ENCODE data around the gene METTL8. TPM values are rescaled to one million over a fixed set of nuclear protein-coding genes. Genes with fewer than 3 reads are reported as not detected.

METTL8 gene
- total and polyA plus RNA-seq, 2 of the 13 experiments (the other 11 are each of a cell fraction or from before 2014, with no cell fraction given) = 18.6 to 68.2 TPM

DNA sequence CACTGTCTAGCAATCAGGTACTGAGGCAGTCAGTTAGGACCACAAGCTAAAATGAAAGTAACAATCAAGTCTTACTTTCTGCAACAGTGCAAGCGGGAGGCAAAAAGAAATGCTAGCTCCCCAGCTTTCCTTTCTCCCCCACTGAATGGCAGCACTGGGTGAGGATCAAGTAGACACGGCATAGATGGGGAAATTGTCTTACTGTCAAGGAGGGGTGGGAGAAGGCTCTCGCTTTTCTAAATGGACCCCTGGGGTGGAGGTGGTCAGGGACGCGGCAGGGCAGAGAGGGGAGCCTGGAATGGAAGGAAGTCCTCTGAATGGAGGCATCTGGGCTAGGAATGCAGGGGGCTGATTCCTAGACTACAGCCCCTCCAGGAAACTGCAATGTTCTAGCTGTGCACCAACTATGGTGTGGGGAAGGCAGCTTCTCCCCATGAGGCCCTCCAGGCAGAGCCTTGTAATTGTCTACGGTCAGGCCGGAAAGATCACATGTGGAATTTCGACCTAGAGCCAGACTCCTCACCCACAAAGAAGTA lies 24.3 kb downstream of the METTL8 start:
- Histone ChIP-seq H3K9me3 (ENCODE audit: low read length) (no peaks in the 10 kb centered on the region), H3K4me1 (ENCODE audit: insufficient read depth, low read length) (no peaks in the 10 kb centered on the region), H4K20me1 (ENCODE audit: insufficient read depth, low read length) (no peaks in the 10 kb centered on the region), H3K27ac (ENCODE audit: extremely low read length, insufficient read depth, low read length) (no peak overlapping the region), H2AFZ (ENCODE audit: low read length) (no peak overlapping the region), H3K9ac (ENCODE audit: insufficient read depth, low read depth, low read length) (no peak overlapping the region), H3K4me3 (replicated peaks in 1 of 3; ENCODE audit: insufficient read depth in 1 of 3, low read depth in 2 of 3, low read length in 3 of 3) (no peak overlapping the region), H3K27me3 (ENCODE audit: control insufficient read depth in 1 of 2, insufficient read depth in 2 of 2, low read length in 2 of 2) (no peaks in the 10 kb centered on the region), H3K36me3 (replicated peaks in 1 of 2; ENCODE audit: control insufficient read depth in 1 of 2, insufficient read depth in 2 of 2, low read length in 2 of 2) (no peaks in the 10 kb centered on the region; a peak in 3 of 5 replicates), H3K4me2 (ENCODE audit: low read depth, low read length) (no peak overlapping the region), H3K79me2 (ENCODE audit: insufficient read depth, low read length) (peaks cover 52% of the 10 kb centered on the region)
- FAIRE-seq (no peak), DNase-seq (ENCODE audit: low spot score) (no peak), ATAC-seq (no peak)
- ChIA-PET CTCF (ENCODE audit: low intra/inter-chr PET ratio, low total read pairs) (no interaction called here), POLR2A (no interaction called here)
- TF ChIP-seq ZNF333 (CRISPR knock-in tag; IDR thresholded peaks at IDR 0.05; ENCODE audit: borderline replicate concordance) = no peak
- no peak for TF ChIP-seq TAF1 (CRISPR knock-in tag; IDR thresholded peaks at IDR 0.05)
- TF ChIP-seq TAF15 (IDR thresholded peaks at IDR 0.05; ENCODE audit: low read depth, low read length, poor library complexity, severe bottlenecking) = no peak
- no peak for TF ChIP-seq FIP1L1 (IDR thresholded peaks at IDR 0.05; ENCODE audit: borderline replicate concordance, insufficient read depth, low read depth, low read length)
- TF ChIP-seq, protein P1, sequence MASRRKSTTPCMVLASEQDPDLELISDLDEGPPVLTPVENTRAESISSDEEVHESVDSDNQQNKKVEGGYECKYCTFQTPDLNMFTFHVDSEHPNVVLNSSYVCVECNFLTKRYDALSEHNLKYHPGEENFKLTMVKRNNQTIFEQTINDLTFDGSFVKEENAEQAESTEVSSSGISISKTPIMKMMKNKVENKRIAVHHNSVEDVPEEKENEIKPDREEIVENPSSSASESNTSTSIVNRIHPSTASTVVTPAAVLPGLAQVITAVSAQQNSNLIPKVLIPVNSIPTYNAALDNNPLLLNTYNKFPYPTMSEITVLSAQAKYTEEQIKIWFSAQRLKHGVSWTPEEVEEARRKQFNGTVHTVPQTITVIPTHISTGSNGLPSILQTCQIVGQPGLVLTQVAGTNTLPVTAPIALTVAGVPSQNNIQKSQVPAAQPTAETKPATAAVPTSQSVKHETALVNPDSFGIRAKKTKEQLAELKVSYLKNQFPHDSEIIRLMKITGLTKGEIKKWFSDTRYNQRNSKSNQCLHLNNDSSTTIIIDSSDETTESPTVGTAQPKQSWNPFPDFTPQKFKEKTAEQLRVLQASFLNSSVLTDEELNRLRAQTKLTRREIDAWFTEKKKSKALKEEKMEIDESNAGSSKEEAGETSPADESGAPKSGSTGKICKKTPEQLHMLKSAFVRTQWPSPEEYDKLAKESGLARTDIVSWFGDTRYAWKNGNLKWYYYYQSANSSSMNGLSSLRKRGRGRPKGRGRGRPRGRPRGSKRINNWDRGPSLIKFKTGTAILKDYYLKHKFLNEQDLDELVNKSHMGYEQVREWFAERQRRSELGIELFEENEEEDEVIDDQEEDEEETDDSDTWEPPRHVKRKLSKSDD (CRISPR knock-in tag; IDR thresholded peaks at IDR 0.05; ENCODE audit: low read depth) = no peak
- WGBS (ENCODE audit: low lambda C conversion rate) = 94% methylated on average over 8 of the region's 8 CpGs
- no TSS peak for BruUV-seq (replicated peaks)
- intact Hi-C loops (cut with micrococcal nuclease; ENCODE audit: unreplicated experiment) (no loop called here), in situ Hi-C loops (cut with HindIII; ENCODE audit: extremely low pct_ligation_motif_present, low pct_unique_long_range_greater_than_20kb) (no loop called here)

All from HepG2 (cell line).